ENCODE results near the gene RGS1. TPM values are rescaled to one million over a fixed set of nuclear protein-coding genes. Genes with fewer than 3 reads are reported as not detected.

The RGS1 gene
- polyA plus RNA-seq, 5 donors: 0.89 to 5.7 (median 4.9) TPM

DNA sequence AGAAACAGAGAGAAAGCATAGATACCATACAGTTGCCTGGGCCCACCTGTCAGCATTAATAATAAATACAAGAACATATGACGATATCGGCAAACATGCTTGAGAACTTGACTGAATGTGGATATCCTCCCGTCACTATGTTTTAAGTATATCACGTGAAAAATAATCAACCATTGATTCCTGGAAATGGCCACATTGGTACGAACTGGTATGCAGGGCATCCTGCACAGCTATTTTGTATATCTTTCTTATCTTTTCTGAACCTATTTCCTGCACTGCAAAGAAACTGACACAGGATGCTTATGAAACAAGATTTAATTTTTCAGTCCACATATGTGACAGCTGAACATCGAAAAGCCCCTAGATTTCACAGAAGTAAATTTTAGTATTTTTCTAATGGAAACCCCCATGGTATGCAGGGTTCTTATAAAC is 22.8 kb upstream of the RGS1 start:
- DNase-seq: no peak

DNA sequence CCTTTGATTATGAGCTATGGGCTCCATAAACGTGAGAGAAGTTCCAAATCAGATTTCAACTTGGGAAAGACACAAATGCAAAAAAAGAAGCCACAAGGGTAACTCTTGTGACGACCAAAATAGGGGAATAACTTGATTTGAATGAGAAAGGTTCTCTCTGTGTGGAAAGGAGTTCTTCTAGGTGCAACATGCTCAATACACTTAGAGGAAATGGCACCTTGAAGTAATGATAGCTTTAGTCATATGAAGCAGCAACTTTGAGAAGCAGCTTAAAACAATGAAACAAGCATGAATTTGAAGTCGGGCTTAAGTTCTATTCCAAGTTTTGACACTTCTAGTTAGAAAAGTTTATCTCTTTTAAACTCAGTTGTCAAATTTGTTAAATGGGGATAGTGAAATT is 21.8 kb upstream of the RGS1 start:
- no peak for DNase-seq

DNA sequence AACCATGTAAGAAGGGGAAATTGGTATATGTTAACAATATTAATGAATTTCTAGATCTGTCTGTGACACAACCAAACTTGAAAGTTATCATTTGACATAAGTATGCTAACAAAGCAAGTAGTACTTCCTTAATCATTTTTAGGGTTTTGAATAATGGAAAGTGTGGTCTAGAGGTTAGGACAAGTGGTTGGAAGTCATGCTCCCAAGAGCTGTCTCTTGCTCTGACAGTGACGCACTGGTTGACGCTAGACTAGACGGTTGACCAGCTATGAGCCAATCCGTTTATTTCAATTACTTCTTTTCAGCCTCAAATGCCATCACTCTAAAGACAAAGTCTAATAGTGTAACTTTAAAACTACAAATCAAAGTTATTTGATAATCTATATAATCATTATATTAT is 20.7 kb upstream of the RGS1 start:
- no peak for DNase-seq

DNA sequence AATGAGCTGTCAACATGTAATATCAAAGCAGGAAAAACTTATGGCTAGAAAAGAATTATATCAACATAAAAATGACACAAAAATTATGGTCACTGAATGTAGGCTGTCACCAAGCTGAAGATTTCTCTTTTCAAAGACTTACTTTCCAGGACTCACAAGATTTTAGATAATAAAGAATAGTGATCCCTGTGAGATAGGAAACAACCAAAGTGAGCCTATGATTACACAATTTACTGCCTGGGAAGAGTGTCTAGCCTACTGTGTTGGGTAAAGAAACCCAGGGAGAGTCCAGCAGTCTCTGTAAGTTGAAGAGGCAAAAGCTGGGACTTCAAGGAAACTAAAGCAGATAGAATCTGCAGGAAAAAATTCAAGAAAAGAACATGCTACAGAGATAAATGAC is 20.2 kb upstream of the RGS1 start:
- no peak for DNase-seq

DNA sequence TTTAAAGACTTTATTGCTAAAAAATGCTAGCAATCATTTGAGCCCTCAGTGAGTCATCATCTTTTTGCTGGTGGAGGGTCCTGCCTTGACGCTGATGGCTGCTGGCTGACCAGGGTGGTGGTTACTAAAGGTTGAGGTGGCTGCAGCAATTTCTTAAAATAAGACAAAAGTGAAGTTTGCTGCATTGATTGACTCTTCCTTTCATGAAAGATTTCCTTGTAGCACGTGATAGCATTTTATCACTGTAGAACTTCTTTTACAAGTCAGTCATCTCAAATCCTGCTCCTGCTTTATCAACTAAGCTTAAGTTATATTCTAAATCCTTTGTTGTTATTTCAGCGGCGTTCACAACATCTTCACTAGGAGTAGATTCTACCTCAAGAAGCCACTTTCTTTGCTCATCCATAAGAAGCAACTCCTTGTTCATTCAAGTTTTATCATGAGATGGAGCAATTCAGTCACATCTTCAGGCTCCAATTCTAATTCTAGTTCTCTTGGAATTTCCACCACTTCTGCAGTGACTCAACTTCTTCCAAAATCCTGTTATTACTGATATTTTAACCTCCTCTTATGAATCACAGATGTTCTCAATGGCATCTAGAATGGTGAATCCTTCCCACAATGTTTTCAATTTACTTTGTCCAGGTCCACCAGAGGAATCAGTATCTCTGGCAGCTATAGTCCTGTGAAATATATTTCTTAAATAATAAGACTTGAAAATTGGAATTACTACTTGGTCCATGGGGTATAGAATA is 17.6 kb upstream of the RGS1 start:
- no peak for DNase-seq

DNA sequence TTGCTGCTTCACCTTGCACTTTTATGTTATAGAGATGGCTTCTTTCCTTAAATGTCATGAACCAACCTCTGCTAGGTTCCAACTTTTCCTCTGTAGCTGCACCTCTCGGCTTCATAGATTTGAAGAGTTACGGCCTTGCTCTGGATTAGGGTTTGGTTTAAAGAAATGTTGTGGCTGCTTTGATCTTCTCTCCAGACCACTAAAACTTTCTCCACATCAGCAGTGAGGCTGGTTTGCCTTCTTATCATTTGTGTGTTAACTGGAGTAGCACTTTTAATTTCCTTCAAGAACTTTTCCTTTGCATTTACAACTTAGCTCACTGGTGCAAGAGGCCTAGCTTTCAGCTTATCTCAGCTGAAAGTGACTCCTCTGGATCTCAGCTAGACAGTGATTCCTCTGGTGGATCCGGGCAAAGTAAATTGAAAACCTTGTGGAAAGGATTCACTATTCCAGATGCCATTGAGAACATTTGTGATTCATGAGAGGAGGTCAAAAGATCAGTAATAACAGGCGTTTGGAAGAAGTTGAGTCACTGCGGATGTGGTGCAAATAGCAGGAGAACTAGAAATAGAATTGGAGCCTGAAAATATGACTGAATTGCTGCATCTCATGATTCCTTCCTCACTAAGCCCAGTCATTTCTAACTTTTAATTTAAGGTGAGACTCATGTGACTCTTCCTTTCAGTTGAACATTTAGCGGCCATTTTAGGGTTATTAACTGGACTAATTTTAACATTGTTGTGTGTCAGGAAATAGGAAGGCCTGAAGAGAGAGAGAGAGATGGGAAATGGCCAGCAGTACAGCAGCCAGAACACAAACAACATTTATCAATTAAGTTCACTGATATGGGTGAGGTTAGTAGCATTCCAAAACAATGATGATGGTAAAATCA is 16.2 kb upstream of the RGS1 start:
- DNase-seq: no peak

DNA sequence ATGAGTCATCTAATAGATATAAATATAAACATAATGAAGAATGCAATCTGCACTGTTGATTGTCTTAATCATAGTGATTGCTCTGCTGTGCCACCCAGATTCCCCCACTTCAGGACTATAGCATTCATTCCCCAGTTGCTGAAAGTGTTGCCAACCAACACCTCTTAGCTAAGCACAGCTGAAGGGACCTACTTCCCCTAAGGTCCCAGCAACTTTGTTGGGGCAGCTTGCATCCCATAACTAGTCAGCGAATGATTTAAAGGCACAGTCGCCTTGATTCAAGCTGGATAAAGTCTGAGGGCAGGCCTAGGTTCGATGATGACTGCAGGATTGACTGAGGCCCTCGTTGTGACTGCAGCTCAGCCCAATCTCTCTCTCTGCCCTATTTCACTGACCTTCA is 14.3 kb upstream of the RGS1 start:
- DNase-seq: no peak

DNA sequence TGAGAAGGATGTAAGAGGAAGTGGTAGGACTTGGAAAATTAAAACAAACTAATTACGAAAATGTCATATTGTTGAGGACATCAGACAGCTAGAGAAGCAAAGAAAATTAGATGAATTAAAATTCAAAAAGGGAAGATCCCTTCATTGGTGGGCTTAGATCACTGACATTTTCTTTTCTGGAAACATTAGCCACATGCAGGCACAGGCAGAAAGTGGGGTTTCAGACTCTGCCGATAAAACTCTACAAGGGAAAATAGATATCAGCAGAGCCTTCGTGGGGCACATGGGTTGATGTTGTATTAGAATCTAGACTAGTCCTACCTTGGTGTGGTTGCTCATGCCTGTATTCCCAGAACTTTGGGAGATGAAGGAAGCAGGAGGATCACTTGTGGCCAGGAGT is 12.4 kb upstream of the RGS1 start:
- DNase-seq: no peak

DNA sequence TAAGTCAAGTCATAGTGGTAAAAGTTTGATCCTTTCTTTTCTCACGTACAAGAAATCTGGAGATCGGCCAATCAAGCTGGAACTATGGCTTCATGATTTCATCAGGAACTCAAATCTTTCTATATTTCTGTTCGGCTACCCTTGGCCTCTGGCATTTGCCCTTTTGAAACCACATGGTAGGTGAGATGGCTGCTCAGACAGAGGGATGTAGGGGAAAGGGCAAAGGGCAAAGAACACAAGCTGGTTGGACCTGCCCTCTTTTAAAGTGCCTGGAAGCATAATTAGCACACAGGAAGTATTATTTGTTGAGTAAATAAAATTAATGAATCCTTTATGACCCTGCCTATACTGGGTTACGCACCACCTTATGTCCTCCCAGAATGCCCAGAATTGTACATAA is 11.5 kb upstream of the RGS1 start:
- no peak for DNase-seq

DNA sequence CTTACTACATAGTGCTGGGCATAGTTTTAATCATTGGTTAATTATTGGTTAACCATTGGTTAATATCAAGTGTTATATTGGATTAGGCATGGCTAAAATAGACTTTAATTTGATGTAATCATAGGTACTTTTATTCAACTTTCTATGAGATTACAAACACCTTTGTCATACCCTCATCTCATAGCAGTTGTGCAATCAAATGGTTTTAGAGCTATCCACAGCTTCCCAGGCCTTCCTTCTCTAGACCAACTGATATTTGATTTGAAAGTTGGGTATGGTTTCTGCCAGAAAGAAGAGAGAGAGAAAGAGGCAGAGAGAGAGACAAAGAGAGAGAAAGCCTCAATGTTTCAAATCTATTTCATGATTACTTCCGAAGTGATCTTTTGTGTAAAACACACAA is 9.6 kb upstream of the RGS1 start:
- no peak for DNase-seq

DNA sequence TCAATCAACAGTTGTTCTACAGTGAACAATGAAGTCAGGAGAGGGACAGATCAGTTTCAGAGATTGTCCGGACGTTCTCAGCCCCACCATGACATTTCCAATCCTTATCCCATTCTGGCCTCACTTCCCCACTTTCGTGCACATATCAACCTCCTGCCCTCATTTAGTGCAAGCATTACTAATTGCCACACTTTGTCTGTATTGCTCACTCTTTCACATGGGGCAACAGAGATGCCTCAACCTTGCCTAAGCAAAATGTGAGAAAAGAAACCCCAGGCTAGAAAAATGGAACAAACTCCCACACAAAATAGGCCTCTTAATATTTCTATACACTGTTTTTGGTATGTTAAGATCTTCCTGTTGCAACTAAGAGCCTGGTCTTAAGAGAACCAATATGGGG is 8.9 kb upstream of the RGS1 start:
- DNase-seq: no peak

DNA sequence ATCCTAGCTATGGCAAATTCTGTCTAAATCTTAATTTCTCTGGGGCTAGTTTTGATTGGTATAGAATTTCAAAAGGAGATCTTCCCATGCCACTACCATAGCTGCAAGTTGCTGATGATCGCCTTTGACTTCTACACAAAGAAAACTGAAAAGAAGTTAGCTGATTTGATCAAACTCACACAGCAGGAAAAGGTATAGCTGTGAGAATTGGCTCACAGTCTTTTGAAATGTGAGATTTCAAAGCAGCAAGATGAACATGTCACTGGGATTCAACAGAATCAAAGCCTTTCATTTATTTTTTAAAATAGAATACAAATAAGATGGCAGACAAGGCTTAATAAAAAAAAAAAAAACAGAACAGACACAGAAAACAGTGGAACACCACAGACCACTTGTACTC is 7.5 kb upstream of the RGS1 start:
- no peak for DNase-seq

DNA sequence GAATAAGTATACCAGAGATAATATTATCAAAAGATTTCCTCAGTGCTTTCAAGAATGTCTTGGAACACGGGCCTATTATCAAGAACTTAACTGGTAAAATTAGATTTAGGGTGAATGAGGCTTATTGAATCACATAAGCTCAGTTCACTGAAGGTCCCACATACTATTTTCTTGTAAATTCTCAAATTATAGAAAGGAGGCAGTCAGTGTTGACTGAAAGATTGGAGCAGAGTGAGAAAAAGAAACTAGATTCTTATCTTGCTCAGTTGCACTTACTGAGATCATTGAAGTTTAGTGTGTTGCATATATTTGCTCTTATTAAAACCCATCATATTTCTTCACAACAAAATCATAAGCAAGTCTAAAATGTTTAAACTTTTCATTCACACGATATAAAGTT is 3.9 kb upstream of the RGS1 start:
- DNase-seq: no peak

DNA sequence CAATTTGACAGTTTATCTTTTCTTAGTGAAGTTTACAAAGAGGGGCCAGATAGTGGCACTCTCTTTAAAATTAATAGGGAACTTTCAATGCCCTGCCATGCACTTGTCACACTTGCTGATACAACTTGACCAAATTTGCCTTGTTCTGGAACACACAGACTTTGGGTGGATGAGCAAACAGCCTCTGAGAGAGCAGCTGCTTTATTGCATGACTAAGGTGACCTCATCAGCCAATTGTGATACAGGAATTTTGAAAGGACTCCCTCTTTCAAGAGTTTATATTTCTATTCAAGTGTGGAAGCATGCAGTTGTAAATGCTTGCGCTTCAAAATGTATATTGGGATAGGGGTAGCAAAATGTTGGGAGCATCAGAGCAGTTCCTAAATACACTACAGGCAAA is 2.1 kb upstream of the RGS1 start:
- no peak for DNase-seq

DNA sequence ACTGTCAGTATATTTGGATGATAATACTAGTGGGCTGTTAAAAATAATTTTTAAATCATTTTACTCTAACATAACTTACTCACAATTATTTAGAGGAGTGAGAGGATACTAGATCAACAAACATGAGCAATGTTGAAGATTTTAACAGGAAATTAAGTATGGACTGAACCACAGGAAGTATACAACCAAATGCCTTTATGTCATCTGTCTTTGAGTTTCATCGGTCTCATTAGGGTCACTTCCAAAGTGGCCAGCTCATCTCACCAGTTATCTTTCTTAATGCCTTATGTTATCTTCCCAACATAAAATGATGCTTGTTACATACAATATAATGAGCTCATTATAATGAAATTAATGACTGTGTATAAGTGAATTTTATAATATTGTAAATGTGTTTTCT is 1.5 kb upstream of the RGS1 start:
- DNase-seq: no peak

DNA sequence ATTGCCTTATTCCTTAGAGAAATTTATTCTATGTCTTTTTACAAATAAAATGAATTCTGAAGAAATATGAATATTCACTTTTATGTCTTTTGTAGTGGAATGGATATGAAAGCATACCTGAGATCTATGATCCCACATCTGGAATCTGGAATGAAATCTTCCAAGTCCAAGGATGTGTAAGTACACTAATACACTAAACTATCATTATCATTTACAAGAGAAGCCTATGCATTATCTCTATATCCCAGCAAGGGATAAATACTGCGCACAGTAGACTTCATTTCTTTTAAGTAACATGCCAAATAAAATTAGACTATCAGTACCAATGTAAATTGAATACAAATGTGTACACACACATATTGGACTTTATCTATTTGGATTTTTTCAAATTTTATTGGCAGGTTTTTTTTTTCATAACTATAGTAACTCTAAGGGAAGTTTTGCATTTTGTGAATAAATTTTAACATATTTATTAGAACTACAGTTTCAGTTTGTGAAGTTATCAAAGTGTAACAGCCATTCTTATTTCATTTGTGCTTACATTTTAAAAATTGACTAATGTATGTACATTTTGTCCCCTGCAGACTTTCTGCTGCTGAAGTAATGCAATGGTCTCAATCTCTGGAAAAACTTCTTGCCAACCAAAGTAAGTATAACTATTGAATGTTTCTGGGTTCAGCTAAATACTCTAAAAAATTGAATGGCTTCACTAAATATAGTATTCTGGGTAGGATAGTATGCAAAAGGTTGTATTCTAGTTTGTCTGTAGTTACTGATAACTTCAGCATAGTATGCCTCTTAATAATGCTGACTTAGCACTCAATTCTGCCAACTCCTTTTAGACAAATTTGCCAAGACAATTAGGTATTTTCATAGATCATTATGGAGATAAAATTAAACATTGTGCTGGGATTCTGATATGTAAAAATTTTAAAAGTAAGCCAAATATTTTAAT is 894 bp downstream of the RGS1 start:
- DNase-seq: no peak

DNA sequence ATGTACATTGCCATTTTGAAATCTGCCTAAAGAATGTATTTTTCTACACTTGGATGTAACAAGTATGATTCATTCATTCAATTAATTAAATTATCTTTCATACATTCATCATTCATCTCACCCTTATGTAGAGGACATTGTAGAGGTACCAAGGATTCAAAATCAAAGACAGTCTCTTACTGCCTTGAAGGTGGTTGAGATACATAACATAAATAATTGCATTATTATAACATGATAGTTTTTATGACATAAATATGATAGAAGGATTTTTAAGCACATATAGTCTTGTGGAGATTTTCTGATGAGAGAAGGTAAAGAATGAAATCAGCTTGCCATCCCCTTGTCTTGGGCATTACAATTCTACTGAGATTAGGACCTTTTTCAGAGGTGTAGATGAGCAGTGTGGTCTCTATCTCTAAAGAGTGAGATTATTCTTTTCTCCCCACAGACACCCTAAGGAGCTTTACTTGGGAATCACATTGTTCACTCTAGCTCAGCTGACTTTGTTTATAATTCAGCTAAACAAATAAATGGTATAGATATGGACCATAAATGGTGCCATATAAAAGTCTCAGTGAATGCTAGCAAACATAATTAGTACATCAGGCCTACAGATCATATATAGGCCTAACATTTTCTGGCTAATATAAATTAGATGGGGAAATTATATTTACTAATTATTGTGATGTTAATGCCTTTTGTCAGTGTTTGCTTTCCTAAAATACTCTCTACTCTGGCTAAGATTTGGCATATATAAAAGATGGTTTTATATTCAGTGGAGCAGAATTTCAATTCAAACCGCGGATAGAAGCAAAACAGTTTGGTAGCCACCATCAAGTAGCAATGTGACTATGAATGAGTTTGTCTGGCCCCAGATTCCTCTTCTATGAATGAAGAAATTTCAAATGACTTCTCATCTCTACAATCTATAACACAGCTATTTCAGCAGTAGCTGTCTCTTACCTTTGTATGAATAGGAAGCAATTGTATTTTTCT is 1.9 kb downstream of the RGS1 start:
- DNase-seq: no peak

DNA sequence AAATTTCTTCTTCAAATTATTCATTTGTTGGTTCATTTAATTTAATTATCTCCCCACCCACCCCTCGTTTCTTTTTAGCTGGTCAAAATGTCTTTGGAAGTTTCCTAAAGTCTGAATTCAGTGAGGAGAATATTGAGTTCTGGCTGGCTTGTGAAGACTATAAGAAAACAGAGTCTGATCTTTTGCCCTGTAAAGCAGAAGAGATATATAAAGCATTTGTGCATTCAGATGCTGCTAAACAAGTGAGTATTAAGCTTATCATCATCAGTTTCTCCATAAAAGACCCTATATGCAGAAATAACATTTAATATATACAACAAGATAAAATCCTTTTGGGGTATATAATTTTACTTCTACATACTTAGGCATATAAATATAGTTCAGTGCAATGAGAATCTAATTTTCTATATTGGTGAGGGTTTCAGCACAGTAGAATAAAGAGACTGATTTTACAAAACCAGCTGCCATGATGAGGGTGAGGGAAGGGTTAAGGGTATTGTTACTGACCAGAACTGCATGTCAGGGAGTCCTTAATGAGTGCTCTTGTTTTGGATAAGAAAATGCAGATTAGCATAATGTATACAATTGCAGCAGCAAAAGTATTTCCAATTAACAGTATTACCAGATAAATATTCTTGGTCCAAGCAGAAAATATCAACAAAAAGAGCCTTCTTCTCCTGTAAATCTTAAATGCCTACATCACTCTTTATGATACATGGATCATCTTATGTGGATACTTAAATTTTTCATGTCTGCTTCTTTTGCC is 2.8 kb downstream of the RGS1 start:
- DNase-seq: no peak

DNA sequence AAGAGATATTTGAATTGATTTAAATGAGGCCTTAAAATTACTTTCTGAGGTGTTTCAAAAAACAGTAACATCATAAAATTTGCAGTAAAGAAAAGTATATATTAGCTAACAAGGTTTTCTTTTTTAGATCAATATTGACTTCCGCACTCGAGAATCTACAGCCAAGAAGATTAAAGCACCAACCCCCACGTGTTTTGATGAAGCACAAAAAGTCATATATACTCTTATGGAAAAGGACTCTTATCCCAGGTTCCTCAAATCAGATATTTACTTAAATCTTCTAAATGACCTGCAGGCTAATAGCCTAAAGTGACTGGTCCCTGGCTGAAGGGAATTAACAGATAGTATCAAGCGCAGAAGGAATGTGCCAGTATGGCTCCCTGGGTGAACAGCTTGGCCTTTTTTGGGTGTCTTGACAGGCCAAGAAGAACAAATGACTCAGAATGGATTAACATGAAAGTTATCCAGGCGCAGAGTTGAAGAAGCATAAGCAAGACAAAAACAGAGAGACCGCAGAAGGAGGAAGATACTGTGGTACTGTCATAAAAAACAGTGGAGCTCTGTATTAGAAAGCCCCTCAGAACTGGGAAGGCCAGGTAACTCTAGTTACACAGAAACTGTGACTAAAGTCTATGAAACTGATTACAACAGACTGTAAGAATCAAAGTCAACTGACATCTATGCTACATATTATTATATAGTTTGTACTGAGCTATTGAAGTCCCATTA is 3.6 kb downstream of the RGS1 start:
- DNase-seq: peak in 1 of 2 donors; percentile 8
